Activated T-cell treated with anti-CD3 and anti-CD28 coated beads for 24 hours (primary cell): Measurements from ENCODE around the gene NOC2L.
"Not testable (repeated sequence)": the region's sequence is repeated elsewhere in the genome, so short reads cannot be mapped to it uniquely, and the experiment has no call there.

Experiments used
- DNase-seq: peaks from one replicate; pipeline ENCODE4 v3.0.0-alpha.2; 2020; ENCODE audit warnings: low read depth

NOC2L gene

GRCh38 chr1:993379-993995 is 34.4 kb upstream of the NOC2L start:
- DNase-seq = no peak

- DNase-seq = no peak
These were observed 33.3 kb upstream of the NOC2L start for GRCh38 chr1:992362-992761.

GRCh38 chr1:991895-992294 is 32.8 kb upstream of the NOC2L start:
- DNase-seq = no peak

- DNase-seq = not testable (repeated sequence)
These were observed 32.2 kb upstream of the NOC2L start for GRCh38 chr1:991275-991674.

- DNase-seq = not testable (repeated sequence)
These were observed 29.0 kb upstream of the NOC2L start for GRCh38 chr1:988061-988460.

- no peak for DNase-seq
These were observed 26.1 kb upstream of the NOC2L start for GRCh38 chr1:985126-985525.

GRCh38 chr1:984476-984814 is 25.4 kb upstream of the NOC2L start:
- no peak for DNase-seq

- peak; percentile 35 for DNase-seq
These were observed 24.9 kb upstream of the NOC2L start for GRCh38 chr1:983798-984475.

- DNase-seq = no peak
These were observed 23.8 kb upstream of the NOC2L start for GRCh38 chr1:982765-983436.

GRCh38 chr1:981955-982558 is 23.0 kb upstream of the NOC2L start, which contains the start of gene PERM1:
TSS of gene PERM1 (minus strand) at chr1:982093. CDS start at chr1:981029, 1,064 bp downstream.
- no peak for DNase-seq

GRCh38 chr1:981491-981954 is 22.5 kb upstream of the NOC2L start:
- no peak for DNase-seq

- DNase-seq = no peak
These were observed 21.7 kb upstream of the NOC2L start for GRCh38 chr1:980602-981395.

GRCh38 chr1:980137-980571 is 21.1 kb upstream of the NOC2L start:
- no peak for DNase-seq

- no peak for DNase-seq
These were observed 20.7 kb upstream of the NOC2L start for GRCh38 chr1:979744-980072.

GRCh38 chr1:978835-979743 is 20.0 kb upstream of the NOC2L start:
- no peak for DNase-seq

GRCh38 chr1:978069-978834 is 19.2 kb upstream of the NOC2L start:
- DNase-seq = no peak

GRCh38 chr1:976791-977190 is 17.7 kb upstream of the NOC2L start:
- DNase-seq = not testable (repeated sequence)

- DNase-seq = peak; percentile 55
These were observed 17.0 kb upstream of the NOC2L start for GRCh38 chr1:975896-976683.

GRCh38 chr1:975365-975764 is 16.3 kb upstream of the NOC2L start:
- no peak for DNase-seq
